Measurements from ENCODE around the gene LARP1B.
A peak's percentile ranks its signal among the peaks of the same experiment; 100 is the strongest.
"Not testable (repeated sequence)": the region's sequence is repeated elsewhere in the genome, so short reads cannot be mapped to it uniquely, and the experiment has no call there.

LARP1B gene

GRCh38 chr4:128060699-128061565 is at the start of gene LARP1B:
TSS of gene LARP1B (plus strand) at chr4:128061312. CDS start at chr4:128074952, 13,640 bp downstream.
- DNase-seq: peak; percentile 97

DNA sequence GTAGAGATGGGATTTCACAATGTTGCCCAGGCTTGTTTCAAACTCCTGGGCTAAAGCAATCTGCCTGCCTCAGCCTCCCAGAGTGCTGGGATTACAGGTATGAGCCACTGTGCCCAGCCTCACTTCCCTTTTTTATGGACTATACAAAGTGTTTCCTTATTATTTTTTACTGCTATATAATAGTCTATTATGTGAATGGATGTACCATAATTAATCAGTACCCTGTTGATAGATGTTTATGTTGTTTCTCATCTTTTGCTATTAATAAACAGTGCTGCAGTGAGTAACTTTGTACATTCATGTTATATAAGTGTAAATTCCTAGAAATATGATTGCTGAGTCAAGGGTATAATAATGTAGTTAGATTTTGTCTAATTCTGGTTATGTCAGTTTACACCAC is 35.8 kb upstream of the LARP1B start:
- no peak for DNase-seq

GRCh38 chr4:128029907-128030306 is 31.2 kb upstream of the LARP1B start:
- no peak for DNase-seq

- DNase-seq: no peak
These were observed 29.2 kb upstream of the LARP1B start for GRCh38 chr4:128031756-128032384.

DNA sequence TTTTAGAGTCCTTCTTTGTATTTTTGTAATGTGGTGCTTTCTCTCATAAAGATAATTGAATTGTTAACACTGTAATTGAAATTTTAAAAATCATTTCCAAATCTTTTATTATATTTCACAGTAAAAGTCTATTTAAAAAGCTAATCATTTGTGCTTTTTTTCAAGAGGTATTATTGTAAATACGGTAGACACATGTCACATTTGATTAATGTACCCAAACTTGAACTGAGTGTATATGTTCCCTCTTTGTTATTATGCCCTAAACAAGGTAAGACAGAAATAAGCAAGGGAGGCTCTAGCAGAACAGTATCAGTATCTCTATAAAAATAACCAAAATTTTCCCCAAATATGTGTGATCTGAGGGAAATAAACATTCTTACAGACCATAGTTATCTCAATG is 21.5 kb upstream of the LARP1B start:
- no peak for DNase-seq

- not testable (repeated sequence) for DNase-seq
These were observed 14.1 kb upstream of the LARP1B start for GRCh38 chr4:128047019-128047418.

- DNase-seq: not testable (repeated sequence)
These were observed 13.6 kb upstream of the LARP1B start for GRCh38 chr4:128047514-128047913.

- peak; percentile 39 for DNase-seq
These were observed 9.9 kb upstream of the LARP1B start for GRCh38 chr4:128051229-128051628.

DNA sequence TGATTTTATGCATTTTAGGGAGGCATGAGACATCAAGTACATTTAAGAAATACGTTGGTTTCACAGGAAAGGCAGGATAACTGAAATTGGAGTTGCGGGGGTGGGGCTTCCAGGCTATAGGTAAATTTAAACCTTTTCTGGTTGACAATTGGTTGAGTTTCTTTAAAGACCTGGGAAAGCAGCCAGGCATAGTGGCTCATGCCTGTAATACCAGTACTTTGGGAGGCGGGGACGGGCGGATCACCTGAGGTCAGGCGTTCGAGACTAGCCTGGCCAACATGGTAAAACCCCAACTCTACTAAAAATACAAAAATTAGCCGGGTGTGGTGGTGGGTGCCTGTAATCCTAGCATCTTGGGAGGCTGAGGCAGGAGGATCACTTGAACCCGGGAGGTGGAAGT is 6.2 kb upstream of the LARP1B start:
- DNase-seq: not testable (repeated sequence)

DNA sequence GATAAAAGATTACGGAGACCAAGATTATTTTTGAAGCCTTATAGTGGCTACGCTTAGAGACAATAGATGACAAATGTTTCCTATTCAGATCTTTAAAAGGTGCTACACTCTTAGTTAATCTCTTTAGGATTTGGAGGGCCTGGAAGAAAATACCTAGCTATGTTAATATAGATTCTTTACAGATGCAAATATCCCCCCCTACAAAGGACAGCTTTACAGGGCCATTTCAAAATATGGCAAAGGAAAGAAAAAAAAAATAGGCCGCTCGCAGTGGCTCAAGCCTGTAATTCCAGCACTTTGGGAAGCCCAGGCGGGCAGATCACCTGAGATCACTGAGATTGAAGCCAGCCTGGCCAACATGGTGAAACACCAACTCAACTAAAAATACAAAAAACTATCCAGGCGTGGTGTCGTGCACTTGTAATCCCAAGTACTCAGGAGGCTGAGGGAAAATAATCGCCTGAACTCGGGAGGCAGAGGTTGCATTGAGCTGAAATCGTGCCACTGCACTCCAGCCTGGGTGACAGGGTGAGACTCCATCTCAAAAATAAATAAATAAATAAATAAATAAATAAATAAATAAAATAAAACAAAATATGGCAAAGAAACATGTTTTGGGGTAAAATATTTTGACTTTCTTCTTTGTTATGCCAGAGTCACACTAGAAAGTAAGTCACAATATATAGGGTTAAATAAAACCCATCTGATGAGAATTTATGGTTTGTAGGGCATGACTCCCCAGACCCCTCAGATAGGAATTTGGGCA is 5.5 kb upstream of the LARP1B start:
- not testable (repeated sequence) for DNase-seq

DNA sequence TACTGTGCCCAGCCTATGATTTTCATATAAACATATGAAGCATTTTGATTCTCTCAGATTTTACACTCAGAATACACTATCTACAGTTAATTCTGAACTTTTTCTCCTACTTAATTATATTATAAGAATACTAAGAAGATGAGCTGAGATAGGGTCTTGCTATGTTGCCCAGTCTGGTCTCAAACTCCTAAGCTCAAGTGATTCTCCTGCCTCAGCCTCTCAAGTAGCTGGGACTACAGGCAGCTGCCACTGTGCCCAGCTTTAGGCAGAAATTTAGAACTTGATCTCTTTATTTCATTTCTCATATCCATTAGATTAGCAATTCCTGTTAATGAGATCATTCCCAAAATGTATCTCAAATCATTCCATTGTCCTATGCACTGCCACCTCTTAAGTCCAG is 4.7 kb upstream of the LARP1B start:
- no peak for DNase-seq

DNA sequence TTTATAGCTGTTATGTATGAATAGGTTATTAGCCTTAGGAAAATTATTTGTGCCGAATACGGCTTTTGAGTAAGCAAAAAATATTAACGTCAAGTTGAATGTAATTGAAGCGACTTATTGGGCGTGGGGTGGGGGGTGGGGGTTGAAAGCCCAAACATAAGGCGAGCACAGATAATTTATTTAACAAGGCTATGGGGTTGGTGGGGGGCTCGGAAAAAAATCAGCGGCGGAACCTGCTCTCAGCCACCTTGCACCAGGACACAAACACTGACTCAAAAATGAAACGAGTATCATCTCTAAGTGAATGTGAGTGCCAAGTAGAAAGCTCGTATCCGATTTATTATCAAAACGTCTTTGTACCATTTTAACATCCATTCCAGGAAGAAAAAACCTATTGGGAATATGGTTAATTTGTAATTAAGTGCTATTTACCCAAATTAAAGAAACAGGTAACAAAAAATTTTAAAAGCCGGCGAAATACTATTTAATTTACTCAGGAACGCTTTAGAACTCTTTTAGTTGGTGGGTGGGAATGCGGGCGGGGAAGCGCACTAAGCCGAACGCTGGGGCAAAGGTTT is 902 bp upstream of the LARP1B start:
- peak; percentile 44 for DNase-seq

GRCh38 chr4:128061566-128062536 is 739 bp downstream of the LARP1B start:
- peak; percentile 69 for DNase-seq

GRCh38 chr4:128066453-128066820 is 5.3 kb downstream of the LARP1B start:
- DNase-seq: not testable (repeated sequence)

DNA sequence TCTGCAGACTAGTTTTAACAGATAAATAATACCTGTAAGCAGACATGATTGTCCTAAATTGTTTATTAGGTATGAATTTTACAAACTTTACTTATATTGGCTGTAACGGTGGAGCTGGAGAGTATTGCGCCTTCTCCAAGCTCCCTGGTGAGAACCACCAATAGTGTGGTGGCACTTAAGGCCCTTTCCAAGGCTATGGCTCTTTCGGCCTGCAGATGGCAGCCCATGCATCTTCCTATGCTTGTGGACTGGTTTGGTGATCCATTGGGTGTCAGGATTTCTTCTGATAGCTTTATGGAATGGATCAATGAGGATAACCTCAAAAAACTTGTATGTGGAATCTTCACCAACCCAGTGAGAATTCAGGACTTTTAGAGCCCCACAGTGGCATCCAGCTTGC is 7.8 kb downstream of the LARP1B start:
- peak; percentile 72 for DNase-seq

DNA sequence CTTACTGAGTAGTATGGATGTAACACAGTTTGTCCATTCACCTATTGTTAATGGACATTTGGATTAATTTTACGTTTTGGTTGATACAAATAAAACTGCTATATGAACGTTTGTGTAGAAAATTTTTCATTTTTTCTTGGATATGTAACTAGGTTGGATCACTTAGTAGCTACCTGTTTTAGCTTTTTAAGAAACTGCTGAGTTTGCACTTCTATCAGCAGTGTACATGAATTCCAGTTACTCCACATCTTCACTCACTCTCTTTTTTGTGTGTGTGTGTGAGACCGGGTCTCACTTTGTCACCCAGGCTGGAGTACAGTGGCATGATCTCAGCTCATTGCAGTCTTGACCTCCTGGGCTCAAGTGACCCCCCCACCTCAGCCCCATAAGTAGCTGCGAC is 15.4 kb downstream of the LARP1B start:
- DNase-seq: no peak

- not testable (repeated sequence) for DNase-seq
These were observed 34.2 kb downstream of the LARP1B start for GRCh38 chr4:128095293-128095692.

DNA sequence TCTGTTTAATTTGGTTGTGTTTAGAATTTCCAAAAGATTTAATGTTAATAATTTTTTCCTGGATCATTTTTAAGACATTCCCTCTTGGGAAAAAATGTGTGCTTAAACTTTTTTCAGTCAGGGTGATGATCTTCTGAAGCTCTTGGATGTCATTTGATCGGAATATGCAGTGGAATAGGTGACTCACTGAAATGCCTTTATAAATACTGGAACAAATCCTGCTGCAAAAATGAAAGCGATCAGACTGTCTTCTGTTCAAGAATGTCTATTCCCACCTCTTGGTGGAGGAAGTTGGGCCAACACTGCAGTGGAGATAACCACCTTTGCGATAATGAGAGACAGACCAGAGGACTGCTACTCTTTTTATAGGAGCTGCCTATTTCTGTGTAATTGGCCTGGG is 46.7 kb downstream of the LARP1B start:
- peak; percentile 10 for DNase-seq

- DNase-seq: no peak
These were observed 61.9 kb downstream of the LARP1B start for GRCh38 chr4:128123036-128123435.

- DNase-seq: no peak
These were observed 69.5 kb downstream of the LARP1B start for GRCh38 chr4:128130621-128131020.

DNA sequence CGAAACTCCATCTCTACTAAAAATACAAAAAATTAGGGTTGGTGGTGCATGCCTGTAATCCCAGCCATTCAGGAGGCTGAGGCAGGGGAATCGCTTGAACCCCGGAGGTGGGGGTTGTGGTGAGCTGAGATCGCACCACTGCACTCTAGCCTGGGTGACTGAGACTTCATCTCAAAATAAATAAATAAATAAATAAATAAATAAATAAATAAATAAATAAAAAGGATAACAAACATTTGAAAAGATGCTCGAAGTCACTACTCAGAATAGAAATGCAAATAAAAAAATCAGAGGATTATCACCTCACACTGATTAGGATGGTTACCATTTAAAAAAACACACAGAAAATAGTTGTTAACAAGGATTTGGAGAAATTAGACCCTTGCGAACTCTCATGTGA is 73.8 kb downstream of the LARP1B start:
- DNase-seq: no peak

DNA sequence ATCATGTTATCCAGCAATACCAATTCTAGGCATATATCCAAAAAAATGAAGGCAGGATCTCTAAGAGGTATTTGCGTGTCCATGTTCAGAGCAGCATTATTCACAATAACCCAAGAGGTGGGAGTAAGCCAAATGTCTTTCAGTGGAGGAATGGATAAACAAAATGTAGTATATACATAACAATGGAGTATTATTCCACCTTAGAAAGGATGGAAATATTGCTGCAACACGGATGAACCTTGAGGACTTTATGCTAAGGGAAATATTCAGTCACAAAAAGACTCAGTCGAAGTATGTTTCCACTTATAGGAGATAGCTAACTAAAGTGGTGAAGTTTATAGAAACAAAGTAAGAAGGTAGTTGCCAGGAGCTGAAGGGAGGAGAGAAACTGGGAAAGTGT is 74.3 kb downstream of the LARP1B start:
- DNase-seq: no peak
